GM21360 (cell line): Measurements from ENCODE around the gene WNT3A.
"Not testable (repeated sequence)": the region's sequence is repeated elsewhere in the genome, so short reads cannot be mapped to it uniquely, and the experiment has no call there.

ENCODE experiments used
- ATAC-seq: cut with Tn5 transposase; IDR thresholded peaks from one replicate; pipeline ENCODE4 v1.9.1; 2021; ENCODE audit warnings: mild to moderate bottlenecking, moderate library complexity; ENCODE audit not compliant: unreplicated experiment

WNT3A gene

DNA sequence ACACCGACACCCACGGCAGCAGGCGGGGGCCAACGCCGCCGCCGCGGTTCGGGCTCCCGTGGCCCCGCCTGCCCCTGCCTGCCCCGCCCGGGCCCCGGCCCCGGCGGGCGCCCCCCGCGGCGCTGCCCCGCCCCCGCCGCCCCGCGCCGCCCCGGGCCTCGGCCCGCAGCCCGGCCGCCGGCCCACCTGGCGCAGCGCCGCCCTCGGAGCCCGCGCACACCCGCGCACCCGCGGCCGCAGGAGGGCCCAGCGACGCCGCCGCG, at the start of gene WNT3A:
Gene WNT3A, plus strand, starts transcription at position 213 of the 263 bp plus-strand sequence. CDS start 131 bp downstream, outside the sequence.
- no peak for ATAC-seq

GRCh38 chr1:227958617-227959324, 48.0 kb upstream of the WNT3A start:
- ATAC-seq, result no peak

DNA sequence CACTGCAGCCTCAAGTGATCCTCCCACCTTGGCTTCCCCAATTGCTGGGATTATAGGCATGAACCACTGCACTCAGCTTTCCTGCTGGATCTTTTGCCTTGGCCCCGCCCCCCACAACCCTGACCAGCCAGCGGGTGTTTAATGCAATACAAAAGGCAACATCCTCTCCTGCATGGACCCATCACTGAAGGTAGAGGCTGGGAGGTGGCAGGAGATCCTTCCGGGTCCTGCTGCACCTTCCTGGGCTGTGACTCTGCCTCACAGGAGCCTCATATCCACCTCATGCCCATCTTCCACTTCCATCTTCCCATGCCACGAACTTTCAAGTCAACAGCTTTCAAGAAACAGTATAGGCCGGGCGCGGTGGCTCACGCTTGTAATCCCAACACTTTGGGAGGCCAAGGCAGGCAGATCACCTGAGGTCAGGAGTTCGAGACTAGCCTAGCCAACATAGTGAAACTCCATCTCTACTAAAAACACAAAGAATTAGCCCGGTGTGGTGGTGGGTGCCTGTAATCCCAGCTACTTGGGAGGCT, 47.4 kb upstream of the WNT3A start:
- ATAC-seq, result no peak

DNA sequence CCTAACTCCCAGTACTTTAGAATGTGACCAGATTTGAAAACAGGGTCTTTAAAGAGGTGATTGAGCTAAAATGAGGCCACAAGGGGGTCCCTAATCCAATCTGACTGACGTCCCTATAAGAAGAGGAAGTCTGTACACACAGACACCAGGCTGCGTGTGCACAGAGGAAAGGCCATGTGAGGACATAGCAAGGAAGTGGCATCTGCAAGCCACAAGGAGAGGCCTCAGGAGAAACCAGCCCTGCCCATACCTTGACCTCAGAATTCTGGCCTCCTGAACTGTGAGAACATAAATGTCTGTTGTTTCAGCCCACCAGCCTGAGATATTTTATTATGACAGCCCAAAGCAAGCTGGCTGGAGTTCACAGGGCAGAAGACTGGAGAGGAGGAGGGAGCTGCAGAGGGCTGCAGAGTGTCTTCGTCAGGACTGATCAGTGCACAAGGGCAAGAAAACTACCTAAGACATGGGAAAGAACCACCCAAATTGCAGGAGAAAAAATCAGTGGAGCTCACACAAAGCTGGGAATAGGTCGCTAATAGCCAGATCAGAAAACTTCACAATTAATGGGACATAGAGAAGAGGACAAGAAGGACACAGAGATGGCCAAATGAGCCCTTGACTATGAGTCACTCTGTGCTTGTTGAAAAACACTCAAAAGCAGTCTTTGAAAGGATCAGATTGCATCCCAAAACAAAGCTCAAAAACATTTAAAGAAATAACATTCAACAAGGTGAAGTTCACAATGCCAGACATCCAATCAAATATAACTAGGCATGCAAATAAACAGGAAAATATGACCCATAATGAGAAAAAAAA, 44.9 kb upstream of the WNT3A start:
- ATAC-seq, result no peak

- not testable (repeated sequence) for ATAC-seq
Measured at GRCh38 chr1:227966733-227967132, 40.1 kb upstream of the WNT3A start.

DNA sequence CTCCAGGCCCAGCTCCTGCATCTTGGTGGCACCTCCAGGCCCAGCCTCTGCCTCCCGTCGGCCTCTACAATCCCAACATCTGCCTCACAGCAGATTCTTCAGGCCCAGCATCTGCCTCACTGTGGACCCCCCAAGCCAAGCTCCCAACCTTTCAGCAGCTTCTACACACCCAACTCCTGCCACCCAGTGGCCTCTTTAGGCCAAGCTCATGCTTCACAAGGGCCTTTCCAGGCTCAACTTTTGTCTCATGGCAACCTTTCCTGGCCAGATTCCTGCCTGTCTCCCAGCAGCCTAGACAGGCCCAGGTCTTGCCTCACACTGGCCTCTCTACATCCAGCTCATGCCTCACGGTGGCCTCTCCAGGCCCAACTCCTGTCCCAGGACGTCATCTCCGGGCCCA, 39.0 kb upstream of the WNT3A start:
- ATAC-seq, result not testable (repeated sequence)

DNA sequence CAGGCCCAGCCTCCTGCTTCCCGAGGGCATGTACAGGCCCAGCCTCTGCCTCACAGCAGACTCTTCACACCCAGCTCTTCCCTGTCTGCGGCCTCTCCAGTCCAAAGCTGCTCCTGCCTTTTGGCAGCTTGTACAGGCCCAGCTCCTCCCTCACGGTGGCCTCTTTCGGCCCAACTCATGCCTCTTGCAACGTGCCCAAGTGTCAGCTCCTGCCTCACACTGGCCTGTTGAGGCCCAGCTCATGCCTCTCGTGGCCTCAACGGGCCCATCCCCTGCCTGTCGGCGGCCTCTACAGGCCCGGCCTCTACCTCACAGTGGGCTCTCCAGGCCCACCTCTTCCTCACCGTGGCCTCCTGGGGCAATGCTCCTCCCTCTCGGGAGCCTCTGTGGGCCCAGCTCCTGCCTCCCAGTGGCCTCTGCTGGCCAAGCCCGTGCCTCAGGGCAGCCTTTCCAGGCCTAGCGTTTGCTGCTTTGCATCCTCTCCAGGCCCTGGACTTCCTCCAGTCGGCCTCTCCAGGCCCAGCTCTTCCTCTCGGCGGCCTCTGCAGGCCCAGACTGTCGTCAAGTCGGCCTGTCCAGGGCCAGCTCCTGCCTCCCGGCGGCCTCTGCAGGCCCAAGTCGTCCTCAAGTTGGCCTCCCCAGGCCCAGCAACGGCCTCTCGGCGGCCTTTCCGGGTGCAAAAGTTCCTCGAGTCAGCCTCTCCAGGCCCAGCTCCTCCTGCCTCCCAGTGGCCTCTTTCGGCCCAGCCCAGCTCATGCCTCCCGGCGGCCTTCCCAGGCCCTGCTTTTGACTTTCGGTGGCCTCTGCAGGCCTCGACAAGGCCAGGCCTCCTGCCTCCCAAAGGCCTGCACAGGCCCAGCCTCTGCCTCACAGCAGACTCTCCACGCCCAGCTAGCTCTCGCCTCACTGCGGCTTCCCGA, 36.5 kb upstream of the WNT3A start:
- not testable (repeated sequence) for ATAC-seq

DNA sequence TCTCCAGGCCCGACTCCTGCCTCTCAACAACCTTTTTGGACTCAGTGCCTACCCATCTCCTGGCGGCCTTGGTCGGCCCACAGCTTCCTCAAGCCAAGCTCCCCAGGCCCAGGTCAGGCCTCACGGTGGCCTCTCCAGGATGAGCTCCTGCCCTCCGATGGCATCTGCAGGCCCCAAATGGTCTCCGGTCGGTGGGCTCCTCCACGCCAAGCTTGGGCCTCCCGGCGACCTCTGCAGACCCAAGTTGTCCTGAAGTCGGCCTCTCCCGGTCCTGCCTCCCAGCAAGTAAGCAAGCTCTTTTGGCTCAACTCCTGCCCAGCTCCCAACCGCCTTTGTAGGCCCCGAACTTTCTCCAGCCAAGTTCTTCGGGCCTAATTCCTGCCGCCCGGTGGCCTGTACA, 35.6 kb upstream of the WNT3A start:
- not testable (repeated sequence) for ATAC-seq

GRCh38 chr1:227971643-227972282, 35.0 kb upstream of the WNT3A start:
- ATAC-seq, result not testable (repeated sequence)

- not testable (repeated sequence) for ATAC-seq
Measured at GRCh38 chr1:227972283-227972679, 34.5 kb upstream of the WNT3A start.

GRCh38 chr1:227972843-227973374, 33.9 kb upstream of the WNT3A start:
- not testable (repeated sequence) for ATAC-seq

DNA sequence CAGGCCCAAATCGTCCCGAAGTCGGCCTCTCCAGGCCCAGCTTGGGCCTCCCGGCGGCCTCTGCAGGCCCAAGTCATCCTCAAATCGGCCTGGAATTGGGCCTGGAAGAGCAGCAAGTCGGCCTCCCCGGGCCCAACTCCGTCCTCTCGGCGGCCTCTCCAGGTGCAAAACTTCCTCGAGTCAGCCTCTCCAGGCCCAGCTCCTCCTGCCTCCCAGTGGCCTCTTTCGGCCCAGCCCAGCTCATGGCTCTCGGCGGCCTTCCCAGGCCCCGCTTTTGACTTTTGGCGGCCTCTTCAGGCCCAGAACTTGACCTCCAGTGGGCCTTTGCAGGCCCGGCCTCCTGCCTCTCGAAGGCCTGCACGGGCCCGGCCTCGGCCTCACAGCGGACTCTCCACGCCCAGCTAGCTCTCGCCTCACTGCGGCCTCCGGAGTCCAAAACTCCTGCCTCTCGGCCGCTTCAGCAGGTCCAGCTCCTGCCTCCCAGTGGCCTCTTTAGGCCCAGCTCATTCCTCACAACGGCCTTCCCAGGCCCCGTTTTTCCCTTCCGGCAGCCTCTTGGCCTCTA, 33.0 kb upstream of the WNT3A start:
- not testable (repeated sequence) for ATAC-seq

- not testable (repeated sequence) for ATAC-seq
Measured at GRCh38 chr1:227975583-227976283, 31.1 kb upstream of the WNT3A start.

- ATAC-seq, result no peak
Measured at GRCh38 chr1:227987181-227987580, 19.6 kb upstream of the WNT3A start.

DNA sequence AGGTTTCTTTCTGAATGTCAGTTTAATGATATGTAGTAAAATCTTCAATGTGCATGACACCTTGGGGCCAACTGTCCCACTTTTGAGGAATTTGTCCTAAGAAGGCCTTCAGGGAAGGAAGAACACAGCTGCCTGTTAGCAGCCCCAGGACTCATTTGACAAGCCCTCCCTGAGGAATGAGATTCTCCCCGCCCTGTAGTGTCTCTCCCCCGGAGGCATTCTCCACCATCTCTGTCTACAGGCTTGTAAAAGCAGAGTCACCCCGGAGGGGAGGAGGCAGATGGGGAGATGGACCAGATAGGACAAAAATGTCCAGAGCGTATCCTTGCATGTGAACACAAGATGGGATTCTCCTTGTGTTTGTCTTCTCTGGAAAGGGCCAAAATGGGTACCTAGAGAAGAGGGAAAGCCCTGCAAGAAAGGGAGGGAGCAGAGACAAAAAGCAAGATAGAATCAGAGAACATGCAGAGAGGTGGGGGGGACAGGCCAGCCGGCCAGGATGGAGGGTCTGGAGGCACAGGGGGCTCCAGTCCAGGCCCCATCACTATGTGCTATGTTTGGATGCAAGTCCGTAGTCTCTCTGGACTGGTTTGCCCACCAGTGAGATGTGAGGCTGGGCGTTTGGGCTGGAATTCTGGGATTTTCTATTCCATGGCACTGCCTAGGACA, 12.0 kb upstream of the WNT3A start:
- no peak for ATAC-seq

- ATAC-seq, result no peak
Measured at GRCh38 chr1:227996187-227996950, 10.4 kb upstream of the WNT3A start.

DNA sequence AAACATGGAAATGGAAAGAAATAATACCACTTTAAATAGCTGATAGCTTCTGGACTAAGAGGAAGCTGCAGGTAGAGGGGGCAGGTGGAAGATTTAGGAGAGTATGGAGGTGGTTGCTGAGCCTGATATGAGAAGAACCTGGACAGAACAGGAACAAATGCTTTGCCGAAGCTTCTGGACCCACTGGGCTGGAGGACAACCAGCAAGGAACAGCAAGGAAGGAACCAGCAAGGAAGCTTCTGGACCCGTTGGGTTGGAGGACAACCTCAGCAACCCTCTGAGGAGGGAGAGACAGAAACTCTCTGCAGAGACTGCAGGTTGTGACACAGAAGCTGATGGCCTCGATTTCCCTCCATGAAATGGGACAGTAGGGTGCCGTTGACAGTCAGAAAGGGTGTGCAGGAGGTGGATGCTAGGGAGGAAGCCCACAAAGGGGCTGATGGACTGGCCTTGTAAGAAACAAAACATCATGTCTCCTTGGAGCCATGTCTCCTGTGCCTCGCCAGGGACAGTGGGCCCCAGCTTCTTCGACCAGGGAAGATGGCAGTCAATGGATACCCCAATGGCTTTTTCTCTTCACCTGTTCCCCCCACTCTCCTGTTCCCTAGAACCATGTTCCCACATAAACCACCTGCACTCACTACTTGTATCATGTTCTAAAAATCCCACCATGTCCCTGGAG, 8.3 kb upstream of the WNT3A start:
- ATAC-seq, result no peak
